GM12878 (cell line): Measurements from ENCODE around the gene AK8. TPM values are rescaled to one million over a fixed set of nuclear protein-coding genes. Genes with fewer than 3 reads are reported as not detected.

Experiments used
- CHD1 ChIP-seq: IDR thresholded peaks from 2 replicates; pipeline ENCODE4 v1.6.1; 2012; ENCODE audit warnings: low read depth, low read length, improper control_type of control experiment
- ETV6 ChIP-seq, 2 experiments: fragments of 450-650 bp in 1 of 2; IDR thresholded peaks in 1 of 2; conservative IDR thresholded peaks in 1 of 2; 2 replicates each; pipeline ENCODE4 v1.6.1; 2014; ENCODE audit warnings: antibody characterized with exemption in 1 of 2, borderline replicate concordance in 1 of 2, low read depth in 1 of 2, mild to moderate bottlenecking in 1 of 2, moderate library complexity in 1 of 2
- HDAC6 ChIP-seq: fragments of 200-600 bp; sonication (generic); IDR thresholded peaks from one replicate; pipeline ENCODE4 v1.8.0; 2017; ENCODE audit warnings: antibody characterized with exemption; ENCODE audit not compliant: unreplicated experiment
- NFYA ChIP-seq: IDR thresholded peaks from 2 replicates; pipeline ENCODE4 v1.6.1; 2011; ENCODE audit warnings: low read depth, mild to moderate bottlenecking, low read length, improper control_type of control experiment, borderline replicate concordance
- PAX8 ChIP-seq: fragments of 450-650 bp; IDR thresholded peaks from 2 replicates; pipeline ENCODE4 v1.6.1; 2017; ENCODE audit warnings: mild to moderate bottlenecking, moderate library complexity
- RAD21 ChIP-seq: IDR thresholded peaks from 2 replicates; pipeline ENCODE4 v1.6.1; 2011; ENCODE audit warnings: mild to moderate bottlenecking, low read depth, low read length, moderate library complexity; ENCODE audit not compliant: insufficient read depth
- RB1 ChIP-seq: fragments of 450-650 bp; formaldehyde crosslinking; IDR thresholded peaks from 2 replicates; pipeline ENCODE4 v1.6.1; 2017; ENCODE audit warnings: mild to moderate bottlenecking, borderline replicate concordance
- RUNX3 ChIP-seq: IDR thresholded peaks from 2 replicates; pipeline ENCODE4 v1.6.1; 2012; ENCODE audit warnings: low read length, inconsistent platforms
- STAT1 ChIP-seq: fragments of 450-650 bp; conservative IDR thresholded peaks from 2 replicates; pipeline ENCODE4 v1.6.1; 2014; ENCODE audit warnings: antibody characterized with exemption, mild to moderate bottlenecking
- TBL1XR1 ChIP-seq: IDR thresholded peaks from 2 replicates; pipeline ENCODE4 v1.6.1; 2012; ENCODE audit warnings: low read depth, low read length, improper control_type of control experiment
- ZNF384 ChIP-seq: IDR thresholded peaks from 2 replicates; pipeline ENCODE4 v1.6.1; 2012; ENCODE audit warnings: low read depth, mild to moderate bottlenecking, low read length, improper control_type of control experiment, borderline replicate concordance
- polyA plus RNA-seq, 11 experiments: library from polyadenylated mRNA; depleted of rRNA in 4 of 11; unstranded in 6 of 11; stranded (reverse) in 5 of 11; fragments of >200 nt; fragmentation: Nextera tagmentation in 4 of 11; fragmentation: Illumina TruSeq in 1 of 11; extraction: Ambion mirVana in 4 of 11; extraction: Trizol in 1 of 11; gene quantifications; 1 replicate in 1 of 11; 2 replicates in 10 of 11; pipeline versions ENCODE4 v1.2.1 to v1.2.3, GENCODE V29; 2011 to 2016; ENCODE audit warnings: inconsistent platforms in 2 of 11, missing spikeins in 2 of 11, low read depth in 1 of 11
- total RNA-seq, 4 experiments: library from RNA; depleted of rRNA in 3 of 4; stranded (reverse); fragments of >200 nt in 3 of 4; fragmentation: Illumina TruSeq in 1 of 4; extraction: Trizol in 1 of 4; gene quantifications; 2 replicates each; pipeline versions ENCODE4 v1.2.1 to v1.2.3, GENCODE V29; 2013 to 2021
- TF ChIP-seq, protein P1 (sequence below): IDR thresholded peaks from 2 replicates; pipeline ENCODE4 v1.6.1; 2011; ENCODE audit warnings: low read depth, mild to moderate bottlenecking, low read length, moderate library complexity, borderline replicate concordance; ENCODE audit errors: extremely low read depth
- TF ChIP-seq, protein P2 (sequence below): fragments of 450-650 bp; IDR thresholded peaks from 2 replicates; pipeline ENCODE4 v1.6.1; 2017; ENCODE audit warnings: mild to moderate bottlenecking, moderate library complexity

The AK8 gene
- total and polyA plus RNA-seq, 10 of the 15 experiments (the other 5 are each of a cell fraction or from before 2014, with no cell fraction given), result 0.03 to 0.12 (median 0.06) TPM; not detected in 5

DNA sequence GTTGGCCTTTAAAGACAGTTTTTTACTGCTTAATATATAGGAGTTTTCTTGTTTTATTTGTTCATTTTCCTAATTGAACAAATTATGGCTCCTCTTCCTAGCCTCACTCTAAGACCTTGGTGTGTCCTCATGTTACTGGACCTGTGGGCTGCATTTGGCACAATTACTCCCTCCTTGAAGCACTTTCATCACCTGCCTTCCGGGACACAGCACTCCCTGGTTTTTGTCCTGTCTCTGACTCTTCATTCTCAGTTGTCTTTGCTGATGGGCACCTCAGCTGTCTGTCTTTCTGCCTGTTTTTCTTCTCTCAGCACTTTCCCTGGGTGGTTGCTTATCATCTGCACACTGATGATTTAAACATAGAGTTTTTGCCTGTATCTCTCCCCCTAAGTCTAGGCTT, 194.2 kb downstream of the AK8 start (continued):
- no peak for TF ChIP-seq HDAC6
- no peak for TF ChIP-seq ETV6 (conservative IDR thresholded peaks at IDR 0.05 in 1 of 2, IDR thresholded peaks at IDR 0.05 in 1 of 2; ENCODE audit: borderline replicate concordance in 1 of 2, low read depth in 1 of 2)
- TF ChIP-seq STAT1, result no peak
- TF ChIP-seq NFYA, result no peak
- TF ChIP-seq RB1, result no peak
- TF ChIP-seq, protein P1, sequence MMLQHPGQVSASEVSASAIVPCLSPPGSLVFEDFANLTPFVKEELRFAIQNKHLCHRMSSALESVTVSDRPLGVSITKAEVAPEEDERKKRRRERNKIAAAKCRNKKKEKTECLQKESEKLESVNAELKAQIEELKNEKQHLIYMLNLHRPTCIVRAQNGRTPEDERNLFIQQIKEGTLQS, result no peak
- no peak for TF ChIP-seq CHD1
- no peak for TF ChIP-seq TBL1XR1
- TF ChIP-seq, protein P2, sequence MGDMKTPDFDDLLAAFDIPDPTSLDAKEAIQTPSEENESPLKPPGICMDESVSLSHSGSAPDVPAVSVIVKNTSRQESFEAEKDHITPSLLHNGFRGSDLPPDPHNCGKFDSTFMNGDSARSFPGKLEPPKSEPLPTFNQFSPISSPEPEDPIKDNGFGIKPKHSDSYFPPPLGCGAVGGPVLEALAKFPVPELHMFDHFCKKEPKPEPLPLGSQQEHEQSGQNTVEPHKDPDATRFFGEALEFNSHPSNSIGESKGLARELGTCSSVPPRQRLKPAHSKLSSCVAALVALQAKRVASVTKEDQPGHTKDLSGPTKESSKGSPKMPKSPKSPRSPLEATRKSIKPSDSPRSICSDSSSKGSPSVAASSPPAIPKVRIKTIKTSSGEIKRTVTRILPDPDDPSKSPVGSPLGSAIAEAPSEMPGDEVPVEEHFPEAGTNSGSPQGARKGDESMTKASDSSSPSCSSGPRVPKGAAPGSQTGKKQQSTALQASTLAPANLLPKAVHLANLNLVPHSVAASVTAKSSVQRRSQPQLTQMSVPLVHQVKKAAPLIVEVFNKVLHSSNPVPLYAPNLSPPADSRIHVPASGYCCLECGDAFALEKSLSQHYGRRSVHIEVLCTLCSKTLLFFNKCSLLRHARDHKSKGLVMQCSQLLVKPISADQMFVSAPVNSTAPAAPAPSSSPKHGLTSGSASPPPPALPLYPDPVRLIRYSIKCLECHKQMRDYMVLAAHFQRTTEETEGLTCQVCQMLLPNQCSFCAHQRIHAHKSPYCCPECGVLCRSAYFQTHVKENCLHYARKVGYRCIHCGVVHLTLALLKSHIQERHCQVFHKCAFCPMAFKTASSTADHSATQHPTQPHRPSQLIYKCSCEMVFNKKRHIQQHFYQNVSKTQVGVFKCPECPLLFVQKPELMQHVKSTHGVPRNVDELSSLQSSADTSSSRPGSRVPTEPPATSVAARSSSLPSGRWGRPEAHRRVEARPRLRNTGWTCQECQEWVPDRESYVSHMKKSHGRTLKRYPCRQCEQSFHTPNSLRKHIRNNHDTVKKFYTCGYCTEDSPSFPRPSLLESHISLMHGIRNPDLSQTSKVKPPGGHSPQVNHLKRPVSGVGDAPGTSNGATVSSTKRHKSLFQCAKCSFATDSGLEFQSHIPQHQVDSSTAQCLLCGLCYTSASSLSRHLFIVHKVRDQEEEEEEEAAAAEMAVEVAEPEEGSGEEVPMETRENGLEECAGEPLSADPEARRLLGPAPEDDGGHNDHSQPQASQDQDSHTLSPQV, result no peak
- no peak for TF ChIP-seq RAD21
- TF ChIP-seq PAX8, result no peak
- no peak for TF ChIP-seq ZNF384
- no peak for TF ChIP-seq RUNX3
